Measurements from ENCODE around the gene NPPA. TPM values are rescaled to one million over a fixed set of nuclear protein-coding genes. Genes with fewer than 3 reads are reported as not detected.

Gene NPPA
- total RNA-seq, 1 donor from 2014 or later = 1,100 TPM

DNA sequence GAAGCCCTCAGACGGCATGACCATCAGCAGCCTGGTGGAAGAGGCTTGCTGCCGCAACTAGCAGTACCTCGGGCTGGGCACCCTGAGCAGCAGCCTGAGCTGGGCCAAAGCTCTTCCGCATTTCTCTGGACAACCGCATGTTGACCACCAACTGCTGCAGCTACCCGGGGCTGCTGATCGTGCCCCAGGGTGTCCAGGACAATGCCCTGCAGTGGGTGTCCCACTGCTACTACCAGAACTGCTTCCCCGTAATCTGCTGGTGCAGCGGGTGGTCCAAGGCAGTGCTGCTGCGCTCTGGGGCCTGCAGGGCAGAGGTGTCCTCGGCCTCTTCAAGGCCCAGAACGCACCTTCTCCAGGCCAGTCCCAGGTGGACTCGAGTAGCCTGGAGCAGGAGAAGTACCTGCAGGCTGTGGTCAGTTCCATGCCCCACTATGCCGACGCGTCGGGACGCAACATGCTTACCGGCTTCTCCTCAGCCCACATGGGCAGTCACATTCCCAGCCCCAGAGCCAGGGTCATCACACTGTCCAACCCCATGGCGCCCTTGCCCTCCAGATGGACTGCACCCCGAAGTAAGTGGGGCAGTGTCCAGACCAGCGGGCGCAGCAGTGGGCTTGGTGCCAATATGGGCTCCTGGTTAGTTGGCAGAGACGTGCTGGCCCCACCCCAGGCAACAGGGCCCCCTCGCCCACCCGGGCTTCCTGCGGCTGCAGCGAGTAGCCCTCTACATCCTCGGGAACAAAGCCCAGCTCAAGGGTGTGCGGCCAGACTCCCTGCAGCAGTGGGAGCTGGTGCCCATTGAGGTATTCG is 30.7 kb upstream of the NPPA start:
- no peak for DNase-seq
- Histone ChIP-seq H3K4me1 (peaks cover 78% of the 10 kb centered on the region), H3K9me3 (replicated peaks) (no peaks in the 10 kb centered on the region), H3K36me3 (no peaks in the 10 kb centered on the region), H3K27ac (replicated peaks) (no peak overlapping the region), H3K27me3 (ENCODE audit: low read depth) (no peaks in the 10 kb centered on the region), H3K4me3 (no peak overlapping the region)
- TF ChIP-seq, protein P1, sequence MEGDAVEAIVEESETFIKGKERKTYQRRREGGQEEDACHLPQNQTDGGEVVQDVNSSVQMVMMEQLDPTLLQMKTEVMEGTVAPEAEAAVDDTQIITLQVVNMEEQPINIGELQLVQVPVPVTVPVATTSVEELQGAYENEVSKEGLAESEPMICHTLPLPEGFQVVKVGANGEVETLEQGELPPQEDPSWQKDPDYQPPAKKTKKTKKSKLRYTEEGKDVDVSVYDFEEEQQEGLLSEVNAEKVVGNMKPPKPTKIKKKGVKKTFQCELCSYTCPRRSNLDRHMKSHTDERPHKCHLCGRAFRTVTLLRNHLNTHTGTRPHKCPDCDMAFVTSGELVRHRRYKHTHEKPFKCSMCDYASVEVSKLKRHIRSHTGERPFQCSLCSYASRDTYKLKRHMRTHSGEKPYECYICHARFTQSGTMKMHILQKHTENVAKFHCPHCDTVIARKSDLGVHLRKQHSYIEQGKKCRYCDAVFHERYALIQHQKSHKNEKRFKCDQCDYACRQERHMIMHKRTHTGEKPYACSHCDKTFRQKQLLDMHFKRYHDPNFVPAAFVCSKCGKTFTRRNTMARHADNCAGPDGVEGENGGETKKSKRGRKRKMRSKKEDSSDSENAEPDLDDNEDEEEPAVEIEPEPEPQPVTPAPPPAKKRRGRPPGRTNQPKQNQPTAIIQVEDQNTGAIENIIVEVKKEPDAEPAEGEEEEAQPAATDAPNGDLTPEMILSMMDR (IDR thresholded peaks at IDR 0.05; ENCODE audit: borderline replicate concordance) = no peak
- intact Hi-C loops (cut with micrococcal nuclease) = no loop called here

- intact Hi-C loops (cut with micrococcal nuclease) = no loop called here
- peaks cover 73% of the 10 kb centered on the region for H3K4me1 ChIP-seq
Observed at GRCh38 chr1:11877074-11877473, 29.5 kb upstream of the NPPA start.

DNA sequence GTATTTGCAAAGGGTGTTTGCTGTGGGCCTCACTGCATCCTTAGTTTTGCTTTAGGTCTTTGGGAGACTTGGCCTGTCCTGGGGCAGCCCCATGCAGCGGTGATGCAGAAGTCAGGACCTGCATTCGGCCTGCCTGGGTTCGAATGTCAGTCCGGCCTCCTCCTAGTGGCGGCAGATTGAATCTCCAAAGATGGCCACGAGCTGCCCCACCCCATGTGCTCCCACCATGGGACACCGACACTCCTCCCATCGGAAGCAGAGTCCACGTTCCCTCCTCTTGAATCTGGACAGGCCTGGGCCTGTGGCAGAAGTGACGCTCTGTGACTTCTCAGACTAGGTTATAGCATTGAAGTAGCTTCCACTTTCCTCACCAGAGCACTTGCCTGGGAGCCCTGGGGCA is 27.5 kb upstream of the NPPA start:
- peak overlapping the region; percentile 91 for H3K27ac ChIP-seq (replicated peaks)
- intact Hi-C loops (cut with micrococcal nuclease) = no loop called here
- H3K27me3 ChIP-seq (ENCODE audit: low read depth) = no peaks in the 10 kb centered on the region
- H3K4me3 ChIP-seq = no peak overlapping the region
- no peak for DNase-seq
- peaks cover 53% of the 10 kb centered on the region for H3K4me1 ChIP-seq
- H3K9me3 ChIP-seq (replicated peaks) = no peaks in the 10 kb centered on the region
- no peaks in the 10 kb centered on the region for H3K36me3 ChIP-seq
- TF ChIP-seq, protein P1 (IDR thresholded peaks at IDR 0.05; ENCODE audit: borderline replicate concordance) = no peak

More at GRCh38 chr1:11877074-11877473, 29.5 kb upstream of the NPPA start:
- no peaks in the 10 kb centered on the region for H3K36me3 ChIP-seq
- no peaks in the 10 kb centered on the region for H3K9me3 ChIP-seq (replicated peaks)
- DNase-seq = no peak
- no peak overlapping the region for H3K4me3 ChIP-seq
- no peak overlapping the region for H3K27ac ChIP-seq (replicated peaks)
- TF ChIP-seq, protein P1 (IDR thresholded peaks at IDR 0.05; ENCODE audit: borderline replicate concordance) = no peak
- no peaks in the 10 kb centered on the region for H3K27me3 ChIP-seq (ENCODE audit: low read depth)

GRCh38 chr1:11874624-11875023 is 27.0 kb upstream of the NPPA start:
- Histone ChIP-seq H3K27ac (replicated peaks) (peak overlapping the region; percentile 91), H3K27me3 (ENCODE audit: low read depth) (no peaks in the 10 kb centered on the region), H3K4me1 (peaks cover 48% of the 10 kb centered on the region), H3K36me3 (no peaks in the 10 kb centered on the region), H3K9me3 (replicated peaks) (no peaks in the 10 kb centered on the region), H3K4me3 (no peak overlapping the region)
- TF ChIP-seq, protein P1 (IDR thresholded peaks at IDR 0.05; ENCODE audit: borderline replicate concordance) = no peak
- DNase-seq = peak; percentile 44
- intact Hi-C loops (cut with micrococcal nuclease) = no loop called here

GRCh38 chr1:11874258-11874562 is 26.6 kb upstream of the NPPA start:
- H3K27ac ChIP-seq (replicated peaks) = peak overlapping the region; percentile 91
- H3K36me3 ChIP-seq = no peaks in the 10 kb centered on the region
- H3K4me3 ChIP-seq = no peak overlapping the region
- TF ChIP-seq, protein P1 (IDR thresholded peaks at IDR 0.05; ENCODE audit: borderline replicate concordance) = no peak
- intact Hi-C loops (cut with micrococcal nuclease) = no loop called here
- H3K27me3 ChIP-seq (ENCODE audit: low read depth) = no peaks in the 10 kb centered on the region
- peak; percentile 93 for DNase-seq
- H3K9me3 ChIP-seq (replicated peaks) = no peaks in the 10 kb centered on the region
- H3K4me1 ChIP-seq = peaks cover 44% of the 10 kb centered on the region

Measured in left ventricle myocardium inferior (tissue), 1 donor.